SU-DHL-6 (cell line): ENCODE results near the gene B3GNT3.
"Not testable (repeated sequence)": the region's sequence is repeated elsewhere in the genome, so short reads cannot be mapped to it uniquely, and the experiment has no call there.

Experiments used
- H2AFZ ChIP-seq: fragments of 200-600 bp; sonication (generic); 2 replicates; pipeline ENCODE4 v1.6.1; 2014; ENCODE audit warnings: low read depth, mild to moderate bottlenecking, moderate library complexity, mixed read lengths, antibody characterized with exemption, low read length; ENCODE audit not compliant: severe bottlenecking
- H3F3A ChIP-seq: fragments of 200-600 bp; shearing (Covaris generic); 2 replicates; pipeline ENCODE4 v1.6.0; 2016; ENCODE audit warnings: antibody characterized with exemption, mild to moderate bottlenecking; ENCODE audit not compliant: insufficient read depth
- H3K27ac ChIP-seq: fragments of 200-600 bp; sonication (generic); 2 replicates; pipeline ENCODE4 v1.5.1; 2016; ENCODE audit warnings: low read depth, mild to moderate bottlenecking, low read length, moderate library complexity, mixed read lengths
- H3K27me3 ChIP-seq: fragments of 200-600 bp; sonication (generic), shearing (Covaris generic); 2 replicates; pipeline ENCODE4 v1.6.0; 2014; ENCODE audit warnings: mild to moderate bottlenecking, low read length
- H3K36me3 ChIP-seq: fragments of 200-600 bp; sonication (generic); 2 replicates; pipeline ENCODE4 v1.6.1; 2014; ENCODE audit warnings: mild to moderate bottlenecking, low read length, mixed read lengths
- H3K4me2 ChIP-seq: fragments of 300-600, 200-600 bp; shearing (Covaris generic), sonication (generic); 2 replicates; pipeline ENCODE4 v1.6.0; 2014; ENCODE audit warnings: low read length, low read depth, mild to moderate bottlenecking; ENCODE audit not compliant: poor library complexity, severe bottlenecking
- H3K4me3 ChIP-seq: fragments of 200-600 bp; sonication (generic); 2 replicates; pipeline ENCODE4 v1.5.1; 2014; ENCODE audit warnings: antibody characterized with exemption, low read length, mild to moderate bottlenecking, mixed read lengths; ENCODE audit not compliant: insufficient read depth, poor library complexity, severe bottlenecking
- H3K79me2 ChIP-seq: fragments of 200-600 bp; sonication (generic); 2 replicates; pipeline ENCODE4 v1.6.1; 2014; ENCODE audit warnings: mild to moderate bottlenecking, low read length, moderate library complexity; ENCODE audit not compliant: insufficient read depth
- H3K9ac ChIP-seq: fragments of 200-600 bp; sonication (generic); 2 replicates; pipeline ENCODE4 v1.7.0; 2014; ENCODE audit warnings: mild to moderate bottlenecking, low read length
- H3K9me2 ChIP-seq: fragments of 200-600 bp; sonication (generic); replicated peaks from 2 replicates; pipeline ENCODE4 v1.6.1; 2014; ENCODE audit warnings: low read length; ENCODE audit not compliant: insufficient read depth
- H3K9me3 ChIP-seq: fragments of 200-600 bp; sonication (generic); 2 replicates; pipeline ENCODE4 v1.6.1; 2014; ENCODE audit warnings: low read length, mixed read lengths; ENCODE audit not compliant: insufficient read depth
- H4K20me1 ChIP-seq: fragments of 200-600 bp; sonication (generic); 2 replicates; pipeline ENCODE4 v1.6.1; 2014; ENCODE audit warnings: low read depth, mild to moderate bottlenecking, antibody characterized with exemption, low read length, moderate library complexity, mixed read lengths
- EZH2phosphoT487 ChIP-seq: fragments of 200-600 bp; sonication (generic), shearing (Covaris generic); conservative IDR thresholded peaks from 2 replicates; pipeline ENCODE4 v1.6.1; 2018; ENCODE audit warnings: mild to moderate bottlenecking, antibody characterized with exemption, low read length, moderate library complexity, mixed read lengths
- TF ChIP-seq, protein P1 (sequence below): fragments of 200-600 bp; sonication (generic); IDR thresholded peaks from one replicate; pipeline ENCODE4 v1.5.1; 2017; ENCODE audit warnings: antibody characterized with exemption, mild to moderate bottlenecking, low read length, moderate library complexity; ENCODE audit not compliant: insufficient read depth, poor library complexity, severe bottlenecking

Gene B3GNT3

GRCh38 chr19:17796013-17796837 is 1.3 kb downstream of the B3GNT3 start:
- Histone ChIP-seq H3K4me3 (no peak overlapping the region), H3K27ac (no peak overlapping the region), H3K36me3 (no peaks in the 10 kb centered on the region), H4K20me1 (no peaks in the 10 kb centered on the region), H3K9me2 (no peaks in the 10 kb centered on the region), H3K27me3 (no peaks in the 10 kb centered on the region), H3K9me3 (no peaks in the 10 kb centered on the region), H3F3A (no peaks in the 10 kb centered on the region), H2AFZ (no peak overlapping the region), H3K79me2 (no peaks in the 10 kb centered on the region), H3K4me2 (no peak overlapping the region), H3K9ac (no peak overlapping the region)
- no peak for TF ChIP-seq EZH2phosphoT487
- TF ChIP-seq, protein P1, sequence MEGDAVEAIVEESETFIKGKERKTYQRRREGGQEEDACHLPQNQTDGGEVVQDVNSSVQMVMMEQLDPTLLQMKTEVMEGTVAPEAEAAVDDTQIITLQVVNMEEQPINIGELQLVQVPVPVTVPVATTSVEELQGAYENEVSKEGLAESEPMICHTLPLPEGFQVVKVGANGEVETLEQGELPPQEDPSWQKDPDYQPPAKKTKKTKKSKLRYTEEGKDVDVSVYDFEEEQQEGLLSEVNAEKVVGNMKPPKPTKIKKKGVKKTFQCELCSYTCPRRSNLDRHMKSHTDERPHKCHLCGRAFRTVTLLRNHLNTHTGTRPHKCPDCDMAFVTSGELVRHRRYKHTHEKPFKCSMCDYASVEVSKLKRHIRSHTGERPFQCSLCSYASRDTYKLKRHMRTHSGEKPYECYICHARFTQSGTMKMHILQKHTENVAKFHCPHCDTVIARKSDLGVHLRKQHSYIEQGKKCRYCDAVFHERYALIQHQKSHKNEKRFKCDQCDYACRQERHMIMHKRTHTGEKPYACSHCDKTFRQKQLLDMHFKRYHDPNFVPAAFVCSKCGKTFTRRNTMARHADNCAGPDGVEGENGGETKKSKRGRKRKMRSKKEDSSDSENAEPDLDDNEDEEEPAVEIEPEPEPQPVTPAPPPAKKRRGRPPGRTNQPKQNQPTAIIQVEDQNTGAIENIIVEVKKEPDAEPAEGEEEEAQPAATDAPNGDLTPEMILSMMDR, result no peak

GRCh38 chr19:17796838-17797423 is 2.0 kb downstream of the B3GNT3 start:
- TF ChIP-seq EZH2phosphoT487, result no peak
- TF ChIP-seq, protein P1, result no peak
- Histone ChIP-seq H3K4me2 (no peak overlapping the region), H3K79me2 (no peaks in the 10 kb centered on the region), H3K36me3 (no peaks in the 10 kb centered on the region), H3K9me2 (no peaks in the 10 kb centered on the region), H3K27ac (no peak overlapping the region), H3F3A (no peaks in the 10 kb centered on the region), H3K9ac (no peak overlapping the region), H3K4me3 (no peak overlapping the region), H2AFZ (no peak overlapping the region), H4K20me1 (no peaks in the 10 kb centered on the region), H3K27me3 (no peaks in the 10 kb centered on the region), H3K9me3 (no peaks in the 10 kb centered on the region)

DNA sequence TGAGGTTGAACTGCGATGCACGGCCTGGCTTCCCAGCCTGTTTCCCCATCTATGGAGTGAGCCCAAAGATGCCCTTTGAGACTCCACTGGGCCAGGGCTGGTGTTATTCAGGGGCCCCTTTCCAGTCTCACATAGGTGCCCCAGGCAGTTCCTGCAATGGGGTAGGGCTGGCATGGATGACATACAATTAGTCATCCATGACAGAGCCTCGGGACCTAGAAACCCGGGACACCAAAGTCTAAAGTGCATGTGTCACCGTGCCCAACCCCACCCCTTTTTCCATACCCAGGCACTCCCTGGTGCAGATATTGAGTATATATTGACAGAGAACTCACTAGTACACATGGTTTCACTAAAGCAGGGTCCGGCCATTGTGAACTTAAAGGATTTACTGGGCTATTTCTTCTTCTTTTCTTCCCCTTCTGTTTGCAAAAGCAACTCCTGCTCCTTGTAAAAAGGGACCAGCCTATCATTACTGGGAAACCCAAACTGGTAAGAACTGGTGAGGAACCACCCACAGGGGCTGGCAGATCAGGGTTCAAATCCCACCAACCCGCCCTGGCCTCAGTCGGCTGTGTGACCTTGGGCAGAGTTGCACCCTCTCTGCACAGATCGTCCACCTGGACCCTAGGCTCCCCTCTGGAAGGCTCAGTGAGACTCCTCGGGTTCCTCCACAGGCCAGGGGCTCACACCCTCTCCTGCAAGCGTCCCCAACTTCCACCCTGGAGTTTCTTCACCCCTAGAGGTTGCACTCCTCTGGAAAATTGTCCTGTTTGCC is 2.7 kb downstream of the B3GNT3 start:
- Histone ChIP-seq H3K27ac (no peak overlapping the region), H3K4me2 (no peak overlapping the region), H3K9me3 (no peaks in the 10 kb centered on the region), H3K27me3 (no peaks in the 10 kb centered on the region), H3K9ac (no peak overlapping the region), H3K4me3 (no peak overlapping the region), H3K9me2 (no peaks in the 10 kb centered on the region), H3K79me2 (no peaks in the 10 kb centered on the region), H3F3A (no peaks in the 10 kb centered on the region), H2AFZ (no peak overlapping the region), H4K20me1 (no peaks in the 10 kb centered on the region), H3K36me3 (no peaks in the 10 kb centered on the region)
- TF ChIP-seq, protein P1, result no peak
- TF ChIP-seq EZH2phosphoT487, result no peak

GRCh38 chr19:17798599-17798998 is 3.7 kb downstream of the B3GNT3 start:
- H3K4me3 ChIP-seq, H3K9ac ChIP-seq, H4K20me1 ChIP-seq, H3F3A ChIP-seq, H3K9me3 ChIP-seq, H3K79me2 ChIP-seq, H3K36me3 ChIP-seq, H3K4me2 ChIP-seq, H3K27me3 ChIP-seq, H3K27ac ChIP-seq, H2AFZ ChIP-seq, H3K9me2 ChIP-seq: not testable (repeated sequence)
